Endothelial cell of umbilical vein (primary cell): ENCODE data around the gene THOC5. TPM values are rescaled to one million over a fixed set of nuclear protein-coding genes. Genes with fewer than 3 reads are reported as not detected.

Source experiments
- BruUV-seq: library from RNA; stranded (reverse); fragments of 400-500 nt; replicated peaks from 2 replicates; lab custom pipeline; 2021; lab: Mats Ljungman, UMichigan
- CTCF ChIA-PET: fragments of 300-600, 350-600 bp; sonication (Branson Sonifier 250); formaldehyde crosslinking; loops from one replicate; lab custom pipeline; 2021; ENCODE audit warnings: antibody characterized with exemption, inconsistent platforms; lab: Charles Lee
- POLR2A ChIA-PET: fragments of 300-600, 350-600 bp; sonication (Branson Sonifier 250); formaldehyde crosslinking; loops from one replicate; lab custom pipeline; 2021; ENCODE audit warnings: antibody characterized with exemption, inconsistent platforms; lab: Charles Lee
- DNase-seq: peaks from one replicate; pipeline ENCODE4 v3.0.0-alpha.2; 2011; ENCODE audit warnings: low read depth, low spot score
- FAIRE-seq: peaks from 2 replicates; lab custom pipeline; 2011; peaks lifted over from hg19 to GRCh38; lab: Jason Lieb, UNC
- H2AFZ ChIP-seq: 2 replicates; pipeline ENCODE4 v1.6.0; 2012; ENCODE audit warnings: low read depth, low read length, control low read depth, inconsistent platforms
- H3K27ac ChIP-seq: 2 replicates; pipeline ENCODE4 v1.5.1; 2011; ENCODE audit warnings: low read depth, mild to moderate bottlenecking, control low read depth, low read length, moderate library complexity; ENCODE audit not compliant: insufficient read depth
- H3K27me3 ChIP-seq, 2 experiments: 2 replicates each; pipeline versions ENCODE4 v1.6.0 to v1.6.1; 2011; ENCODE audit warnings: low read length in 2 of 2, mixed read lengths in 1 of 2; ENCODE audit not compliant: control insufficient read depth in 2 of 2, insufficient read depth in 2 of 2
- H3K36me3 ChIP-seq, 2 experiments: 2 replicates in 1 of 2; 3 replicates in 1 of 2; pipeline ENCODE4 v1.5.1; 2011; ENCODE audit warnings: low read length in 2 of 2, mild to moderate bottlenecking in 1 of 2, moderate library complexity in 1 of 2; ENCODE audit not compliant: control insufficient read depth in 2 of 2, insufficient read depth in 2 of 2; ENCODE audit errors: extremely low read depth in 1 of 2
- H3K4me1 ChIP-seq: 3 replicates; pipeline ENCODE4 v1.5.1; 2011; ENCODE audit warnings: mild to moderate bottlenecking, low read length; ENCODE audit not compliant: control insufficient read depth, insufficient read depth; ENCODE audit errors: extremely low read depth
- H3K4me2 ChIP-seq: 2 replicates; pipeline ENCODE4 v1.6.1; 2011; ENCODE audit warnings: low read length, control low read depth, mixed read lengths; ENCODE audit not compliant: insufficient read depth
- H3K4me3 ChIP-seq, 3 experiments: fragments of 200-600 bp in 1 of 3; sonication (generic), shearing (Covaris generic) in 1 of 3; replicated peaks in 1 of 3; 2 replicates each; pipeline ENCODE4 v1.5.1; 2011 to 2016; ENCODE audit warnings: control low read depth in 3 of 3, low read length in 3 of 3, mild to moderate bottlenecking in 2 of 3, inconsistent platforms in 1 of 3, low read depth in 1 of 3, moderate library complexity in 1 of 3; ENCODE audit not compliant: insufficient read depth in 1 of 3
- H3K79me2 ChIP-seq: 2 replicates; pipeline ENCODE4 v1.6.0; 2012; ENCODE audit warnings: low read length, inconsistent platforms; ENCODE audit not compliant: control insufficient read depth, insufficient read depth
- H3K9ac ChIP-seq: replicated peaks from 2 replicates; pipeline ENCODE3; 2011; ENCODE audit warnings: low read length, control low read depth; ENCODE audit not compliant: insufficient read depth; ENCODE audit errors: extremely low read depth
- H3K9me1 ChIP-seq: replicated peaks from 3 replicates; pipeline ENCODE4 v1.6.0; 2011; ENCODE audit warnings: mild to moderate bottlenecking, low read length; ENCODE audit not compliant: control insufficient read depth, insufficient read depth; ENCODE audit errors: extremely low read depth
- H3K9me3 ChIP-seq: replicated peaks from 2 replicates; pipeline ENCODE4 v1.5.1; 2012; ENCODE audit warnings: low read length, inconsistent platforms; ENCODE audit not compliant: control insufficient read depth, insufficient read depth
- H4K20me1 ChIP-seq: replicated peaks from 2 replicates; pipeline ENCODE3; 2011; ENCODE audit warnings: mild to moderate bottlenecking, low read length; ENCODE audit not compliant: control insufficient read depth, insufficient read depth; ENCODE audit errors: extremely low read depth
- EZH2 ChIP-seq: IDR thresholded peaks from 2 replicates; pipeline ENCODE4 v1.6.1; 2012; ENCODE audit warnings: borderline replicate concordance, low read depth, mild to moderate bottlenecking, moderate library complexity, low read length, inconsistent platforms; ENCODE audit not compliant: severe bottlenecking
- FOS ChIP-seq: IDR thresholded peaks from 2 replicates; pipeline ENCODE4 v1.6.1; 2011; ENCODE audit warnings: mild to moderate bottlenecking, low read length, moderate library complexity, borderline replicate concordance; ENCODE audit not compliant: insufficient read depth
- GATA2 ChIP-seq: IDR thresholded peaks from 2 replicates; pipeline ENCODE4 v1.7.0; 2011; ENCODE audit warnings: low read depth, mild to moderate bottlenecking, moderate library complexity, mixed read lengths, low read length; ENCODE audit not compliant: insufficient read length, insufficient read depth
- JUN ChIP-seq: IDR thresholded peaks from 2 replicates; pipeline ENCODE4 v1.6.1; 2011; ENCODE audit warnings: borderline replicate concordance, low read depth; ENCODE audit not compliant: insufficient read length, insufficient read depth
- MYC ChIP-seq: IDR thresholded peaks from one replicate; pipeline ENCODE4 v1.6.1; 2011; ENCODE audit warnings: mild to moderate bottlenecking, low read depth, low read length
- POLR2A ChIP-seq: IDR thresholded peaks from 2 replicates; pipeline ENCODE4 v1.6.1; 2012; ENCODE audit warnings: low read depth, mild to moderate bottlenecking, control low read depth, low read length
- POLR2AphosphoS5 ChIP-seq: IDR thresholded peaks from 2 replicates; pipeline ENCODE4 v1.6.1; 2012; ENCODE audit warnings: low read depth, mild to moderate bottlenecking, control low read depth, low read length, moderate library complexity; ENCODE audit not compliant: insufficient read depth
- dilution Hi-C: fragments of 300-500 bp; cut with MboI; formaldehyde crosslinking; loops from one replicate; pipeline ENCODE4 v1.15.0; 2019; ENCODE audit warnings: low sequenced_read_pairs; ENCODE audit not compliant: extremely low pct_ligation_motif_present
- intact Hi-C: fragments of 100-400 bp; cut with micrococcal nuclease; formaldehyde crosslinking; loops from one replicate; pipeline ENCODE4 v1.10.0; 2022
- polyA plus RNA-seq, 4 experiments: library from polyadenylated mRNA; depleted of rRNA in 3 of 4; stranded (reverse) in 3 of 4; unstranded in 1 of 4; fragments of >200 nt; gene quantifications; 2 replicates each; pipeline versions ENCODE4 v1.2.1 to v1.2.3, GENCODE V29; 2011 to 2012; ENCODE audit warnings: missing spikeins in 1 of 4
- total RNA-seq: library from RNA; stranded (reverse); gene quantifications from 2 replicates; pipeline ENCODE4 v1.2.3, GENCODE V29; 2021
- TF ChIP-seq, protein P1 (sequence below): IDR thresholded peaks from 2 replicates; pipeline ENCODE4 v1.6.1; 2011; ENCODE audit not compliant: insufficient read depth, insufficient read length
- TF ChIP-seq, protein P2 (sequence below), 2 donors: IDR thresholded peaks; 1 replicate in 1 of 2; 2 replicates in 1 of 2; pipeline ENCODE4 v1.5.1; 2011; ENCODE audit warnings: low read length in 2 of 2, mild to moderate bottlenecking in 2 of 2, moderate library complexity in 2 of 2, control low read depth in 1 of 2, inconsistent platforms in 1 of 2, low read depth in 1 of 2; ENCODE audit not compliant: insufficient read depth in 1 of 2; ENCODE audit errors: extremely low read depth in 1 of 2

Gene THOC5
- total and polyA plus RNA-seq, 2 donors (not counting 3 experiments of a cell fraction or from before 2014, with no cell fraction given) = 35.0 to 82.9 TPM

DNA sequence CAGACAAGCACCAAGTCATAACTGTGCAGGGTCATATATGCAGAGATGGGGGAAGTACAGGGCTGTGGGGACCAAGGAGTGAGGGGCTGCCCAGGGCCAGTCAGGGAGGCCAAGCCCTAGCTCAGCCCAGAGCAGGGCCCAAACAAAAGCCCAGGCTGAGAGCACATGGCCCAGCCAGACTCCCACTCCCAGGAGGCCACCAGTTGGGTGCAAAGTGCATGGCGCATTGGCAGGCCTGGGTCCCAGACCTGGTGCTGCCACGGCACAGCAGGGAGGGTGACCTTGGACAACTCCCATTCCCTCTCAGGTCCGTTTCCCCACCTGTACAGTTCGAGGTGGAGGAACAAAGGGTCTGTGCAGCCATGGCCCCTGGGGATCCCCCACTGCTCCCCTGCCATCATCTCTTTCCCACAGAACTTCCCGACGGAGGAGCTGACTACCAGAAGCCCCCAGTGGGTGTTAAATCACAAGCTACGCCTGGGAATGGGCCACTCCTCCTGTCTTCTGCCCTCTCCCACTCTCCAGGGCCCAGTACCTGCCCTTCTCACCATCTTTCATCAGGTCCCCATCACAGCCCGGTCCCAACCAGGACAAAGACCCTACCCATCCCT lies 26.7 kb upstream of the THOC5 start:
- DNase-seq = no peak
- H3K27ac ChIP-seq = no peak overlapping the region
- H3K4me2 ChIP-seq = peak overlapping the region; percentile 58
- H4K20me1 ChIP-seq = no peaks in the 10 kb centered on the region
- H3K9ac ChIP-seq = peak overlapping the region; percentile 55
- no TSS peak for BruUV-seq
- dilution Hi-C loops = no loop called here
- H3K79me2 ChIP-seq = no peaks in the 10 kb centered on the region
- peak overlapping the region; percentile 65 to 90 (median 75) for H3K4me3 ChIP-seq
- intact Hi-C loops = loop anchor here (2.0 kb wide), 1 partner anchor 28 kb away; the partner anchor contains the start of gene THOC5
- H3K9me1 ChIP-seq = no peaks in the 10 kb centered on the region
- ChIA-PET POLR2A (no interaction called here), CTCF (interaction anchor here (0.7 to 1.8 kb wide), 3 partner anchors 10 to 108 kb away, joined by 3 to 11 read pairs (median 5); partner anchors contain the start of gene THOC5)
- H3K4me1 ChIP-seq = peaks cover 5% of the 10 kb centered on the region
- H3K27me3 ChIP-seq = no peaks in the 10 kb centered on the region
- H3K9me3 ChIP-seq = no peaks in the 10 kb centered on the region
- peak overlapping the region; percentile 92 for H2AFZ ChIP-seq
- TF ChIP-seq POLR2AphosphoS5 (no peak), GATA2 (no peak), MYC (no peak), POLR2A (no peak), JUN (no peak), FOS (no peak), EZH2 (no peak)
- TF ChIP-seq, protein P1, sequence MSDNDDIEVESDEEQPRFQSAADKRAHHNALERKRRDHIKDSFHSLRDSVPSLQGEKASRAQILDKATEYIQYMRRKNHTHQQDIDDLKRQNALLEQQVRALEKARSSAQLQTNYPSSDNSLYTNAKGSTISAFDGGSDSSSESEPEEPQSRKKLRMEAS = no peak
- TF ChIP-seq, protein P2, sequence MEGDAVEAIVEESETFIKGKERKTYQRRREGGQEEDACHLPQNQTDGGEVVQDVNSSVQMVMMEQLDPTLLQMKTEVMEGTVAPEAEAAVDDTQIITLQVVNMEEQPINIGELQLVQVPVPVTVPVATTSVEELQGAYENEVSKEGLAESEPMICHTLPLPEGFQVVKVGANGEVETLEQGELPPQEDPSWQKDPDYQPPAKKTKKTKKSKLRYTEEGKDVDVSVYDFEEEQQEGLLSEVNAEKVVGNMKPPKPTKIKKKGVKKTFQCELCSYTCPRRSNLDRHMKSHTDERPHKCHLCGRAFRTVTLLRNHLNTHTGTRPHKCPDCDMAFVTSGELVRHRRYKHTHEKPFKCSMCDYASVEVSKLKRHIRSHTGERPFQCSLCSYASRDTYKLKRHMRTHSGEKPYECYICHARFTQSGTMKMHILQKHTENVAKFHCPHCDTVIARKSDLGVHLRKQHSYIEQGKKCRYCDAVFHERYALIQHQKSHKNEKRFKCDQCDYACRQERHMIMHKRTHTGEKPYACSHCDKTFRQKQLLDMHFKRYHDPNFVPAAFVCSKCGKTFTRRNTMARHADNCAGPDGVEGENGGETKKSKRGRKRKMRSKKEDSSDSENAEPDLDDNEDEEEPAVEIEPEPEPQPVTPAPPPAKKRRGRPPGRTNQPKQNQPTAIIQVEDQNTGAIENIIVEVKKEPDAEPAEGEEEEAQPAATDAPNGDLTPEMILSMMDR (IDR thresholded peaks at IDR 0.05; ENCODE audit: extremely low read depth in 1 of 2, insufficient read depth in 1 of 2, low read depth in 1 of 2, low read length in 2 of 2) = no peak
- H3K36me3 ChIP-seq = no peaks in the 10 kb centered on the region
- no peak for FAIRE-seq
